H9 (cell line): ENCODE data around the gene NID1. TPM values are rescaled to one million over a fixed set of nuclear protein-coding genes. Genes with fewer than 3 reads are reported as not detected.

Experiments used
- DNase-seq: peaks from one replicate; pipeline ENCODE4 v3.0.0-alpha.2; 2017
- H2AFZ ChIP-seq: one replicate; pipeline ENCODE4 v1.6.1; 2013; ENCODE audit warnings: mild to moderate bottlenecking, low read length, control low read depth, moderate library complexity
- H2AK5ac ChIP-seq: 2 replicates; pipeline ENCODE4 v1.6.1; 2013; ENCODE audit warnings: low read length, control low read depth, mixed read lengths; ENCODE audit not compliant: insufficient read length
- H2BK120ac ChIP-seq: one replicate; pipeline ENCODE4 v1.6.1; 2013; ENCODE audit warnings: low read depth, mild to moderate bottlenecking, low read length, control low read depth, inconsistent platforms; ENCODE audit not compliant: poor library complexity, severe bottlenecking
- H2BK12ac ChIP-seq: 2 replicates; pipeline ENCODE4 v1.6.1; 2013; ENCODE audit warnings: low read length, control low read depth, mixed read lengths, low read depth; ENCODE audit not compliant: insufficient read length
- H2BK15ac ChIP-seq: 2 replicates; pipeline ENCODE4 v1.6.1; 2013; ENCODE audit warnings: low read depth, low read length, control low read depth
- H2BK20ac ChIP-seq: one replicate; pipeline ENCODE4 v1.6.1; 2013; ENCODE audit warnings: low read depth, mild to moderate bottlenecking, low read length, control low read depth, inconsistent platforms; ENCODE audit not compliant: poor library complexity, severe bottlenecking
- H2BK5ac ChIP-seq: 2 replicates; pipeline ENCODE4 v1.6.1; 2013; ENCODE audit warnings: low read length, control low read depth, mixed read lengths; ENCODE audit not compliant: insufficient read length
- H3K14ac ChIP-seq: 2 replicates; pipeline ENCODE4 v1.6.1; 2013; ENCODE audit warnings: low read length, control low read depth; ENCODE audit not compliant: insufficient read depth
- H3K18ac ChIP-seq: 2 replicates; pipeline ENCODE4 v1.6.1; 2013; ENCODE audit warnings: low read depth, mild to moderate bottlenecking, mixed read lengths, low read length, control low read depth; ENCODE audit not compliant: insufficient read length
- H3K23ac ChIP-seq: 2 replicates; pipeline ENCODE4 v1.6.1; 2013; ENCODE audit warnings: low read length, control low read depth, mixed read lengths, low read depth; ENCODE audit not compliant: insufficient read length
- H3K23me2 ChIP-seq: 2 replicates; pipeline ENCODE4 v1.6.1; 2013; ENCODE audit warnings: low read depth, mild to moderate bottlenecking, mixed read lengths, low read length, control low read depth; ENCODE audit not compliant: insufficient read length, poor library complexity, severe bottlenecking
- H3K27ac ChIP-seq: 2 replicates; pipeline ENCODE4 v1.5.1; 2013; ENCODE audit warnings: low read length, control low read depth, mixed read lengths, low read depth; ENCODE audit not compliant: insufficient read length
- H3K27me3 ChIP-seq: 2 replicates; pipeline ENCODE4 v1.6.1; 2013; ENCODE audit warnings: low read length, control low read depth, inconsistent platforms; ENCODE audit not compliant: insufficient read depth
- H3K4ac ChIP-seq: 2 replicates; pipeline ENCODE4 v1.6.1; 2013; ENCODE audit warnings: low read depth, mild to moderate bottlenecking, control low read depth, inconsistent platforms, low read length, moderate library complexity
- H3K4me1 ChIP-seq: 2 replicates; pipeline ENCODE4 v1.6.1; 2013; ENCODE audit warnings: low read length, control low read depth, inconsistent platforms; ENCODE audit not compliant: insufficient read depth
- H3K4me2 ChIP-seq: 2 replicates; pipeline ENCODE4 v1.6.1; 2013; ENCODE audit warnings: low read length, control low read depth, mixed read lengths; ENCODE audit not compliant: insufficient read length, insufficient read depth
- H3K56ac ChIP-seq: 2 replicates; pipeline ENCODE4 v1.6.1; 2013; ENCODE audit warnings: low read depth, mild to moderate bottlenecking, mixed read lengths, low read length, control low read depth; ENCODE audit not compliant: insufficient read length
- H3K79me1 ChIP-seq: 2 replicates; pipeline ENCODE4 v1.6.1; 2013; ENCODE audit warnings: low read depth, mild to moderate bottlenecking, moderate library complexity, low read length, control low read depth, inconsistent platforms; ENCODE audit not compliant: insufficient read depth, poor library complexity, severe bottlenecking
- H3K79me2 ChIP-seq: 2 replicates; pipeline ENCODE4 v1.6.1; 2013; ENCODE audit warnings: low read length, control low read depth, inconsistent platforms; ENCODE audit not compliant: insufficient read depth
- H3K9ac ChIP-seq: 2 replicates; pipeline ENCODE4 v1.6.1; 2013; ENCODE audit warnings: low read length, control low read depth, mixed read lengths; ENCODE audit not compliant: insufficient read length; ENCODE audit errors: extremely low read depth
- H3K9me3 ChIP-seq: one replicate; pipeline ENCODE4 v1.6.1; 2013; ENCODE audit warnings: low read depth, low read length, inconsistent platforms; ENCODE audit not compliant: control insufficient read depth
- H3T11ph ChIP-seq: one replicate; pipeline ENCODE4 v1.6.1; 2013; ENCODE audit warnings: mild to moderate bottlenecking, low read length, control low read depth, inconsistent platforms
- H4K20me1 ChIP-seq: one replicate; pipeline ENCODE4 v1.6.1; 2013; ENCODE audit not compliant: control insufficient read depth, insufficient read length, insufficient read depth
- H4K5ac ChIP-seq: 2 replicates; pipeline ENCODE4 v1.6.1; 2013; ENCODE audit warnings: low read depth, mild to moderate bottlenecking, mixed read lengths, low read length, control low read depth; ENCODE audit not compliant: insufficient read length
- H4K8ac ChIP-seq: replicated peaks from 2 replicates; pipeline ENCODE4 v1.6.1; 2013; ENCODE audit warnings: low read length, control low read depth, mixed read lengths, low read depth; ENCODE audit not compliant: insufficient read length
- H4K91ac ChIP-seq: 2 replicates; pipeline ENCODE4 v1.6.1; 2013; ENCODE audit warnings: low read depth, mild to moderate bottlenecking, moderate library complexity, mixed read lengths, low read length, control low read depth; ENCODE audit not compliant: insufficient read length
- H3K27ac Mint-ChIP-seq, 3 experiments: 2 replicates in 2 of 3; 3 replicates in 1 of 3; pipeline ENCODE4 v1.8.0; 2020 to 2021; ENCODE audit warnings: mixed read lengths in 3 of 3, mild to moderate bottlenecking in 1 of 3, moderate library complexity in 1 of 3
- H3K27me3 Mint-ChIP-seq: 2 replicates; pipeline ENCODE4 v1.8.0; 2021; ENCODE audit warnings: low read depth, mild to moderate bottlenecking, moderate library complexity, mixed read lengths
- H3K36me3 Mint-ChIP-seq, 3 experiments: 2 replicates in 2 of 3; 3 replicates in 1 of 3; pipeline ENCODE4 v1.8.0; 2020 to 2021; ENCODE audit warnings: low read depth in 3 of 3, mixed read lengths in 3 of 3; ENCODE audit not compliant: insufficient read depth in 1 of 3
- H3K4me1 Mint-ChIP-seq, 2 experiments: 2 replicates each; pipeline ENCODE4 v1.8.0; 2020; ENCODE audit warnings: mixed read lengths in 2 of 2
- H3K4me3 Mint-ChIP-seq, 2 experiments: 2 replicates in 1 of 2; 3 replicates in 1 of 2; pipeline ENCODE4 v1.8.0; 2020 to 2021; ENCODE audit warnings: mild to moderate bottlenecking in 2 of 2, mixed read lengths in 2 of 2, moderate library complexity in 1 of 2
- H3K9me3 Mint-ChIP-seq, 2 experiments: 2 replicates in 1 of 2; 3 replicates in 1 of 2; pipeline ENCODE4 v1.8.0; 2020; ENCODE audit warnings: mild to moderate bottlenecking in 2 of 2, mixed read lengths in 2 of 2, moderate library complexity in 1 of 2
- CTCF ChIP-seq: fragments of 200-600 bp; sonication (generic); conservative IDR thresholded peaks from 3 replicates; pipeline ENCODE4 v1.8.0; 2021; ENCODE audit warnings: antibody characterized with exemption, mild to moderate bottlenecking
- WGBS: extraction: QIAGEN DNeasy Blood & Tissue Kit; methylation state at CpG from one replicate; pipeline ENCODE4 v1.1.7; 2013; ENCODE audit warnings: missing lambda C conversion rate, low lambda C conversion rate, mixed read lengths; ENCODE audit not compliant: insufficient read length; ENCODE audit errors: extremely low coverage; 5-methylcytosine and 5-hydroxymethylcytosine counted together
- total RNA-seq: library from RNA; stranded (reverse); gene quantifications from 2 replicates; pipeline ENCODE4 v1.2.1, GENCODE V29; 2021

The NID1 gene
- total RNA-seq, 1 experiment from 2014 or later: 28.5 TPM

DNA sequence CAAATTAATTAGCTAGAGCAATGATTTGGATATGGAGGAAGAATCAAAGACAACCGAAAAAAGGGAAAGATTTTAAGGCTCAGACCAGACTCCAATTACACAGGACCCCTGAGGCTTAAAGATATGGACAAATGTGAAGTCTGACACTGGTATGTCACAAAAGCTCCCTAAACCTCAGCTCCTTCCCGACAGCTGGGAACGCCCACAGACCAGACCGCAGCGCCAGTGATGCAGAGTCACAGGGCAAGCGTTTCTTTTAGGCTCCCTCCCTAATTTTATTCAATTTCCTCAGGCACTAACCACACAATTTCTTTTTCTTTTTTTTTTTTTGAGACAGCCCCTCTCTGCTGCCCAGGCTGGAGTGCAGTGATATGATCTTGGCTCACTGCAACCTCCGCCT is 40.2 kb downstream of the NID1 start:
- Histone ChIP-seq H3K9me3 (no peaks in the 10 kb centered on the region), H3K18ac (no peak overlapping the region), H2BK5ac (no peak overlapping the region), H2AK5ac (no peak overlapping the region), H4K5ac (no peak overlapping the region), H4K20me1 (no peaks in the 10 kb centered on the region), H3T11ph (no peak overlapping the region), H3K4me1 (no peaks in the 10 kb centered on the region), H3K4me2 (no peak overlapping the region), H3K27ac (no peak overlapping the region), H3K27me3 (no peaks in the 10 kb centered on the region), H4K8ac (no peak overlapping the region), H3K23ac (no peak overlapping the region), H3K79me1 (no peaks in the 10 kb centered on the region), H3K56ac (no peak overlapping the region), H2BK12ac (no peak overlapping the region), H3K79me2 (no peaks in the 10 kb centered on the region), H3K23me2 (no peaks in the 10 kb centered on the region), H3K4ac (no peak overlapping the region), H2AFZ (no peak overlapping the region), H2BK20ac (no peak overlapping the region), H3K14ac (no peak overlapping the region), H2BK15ac (no peak overlapping the region), H3K9ac (no peak overlapping the region), H4K91ac (no peak overlapping the region), H2BK120ac (no peak overlapping the region)
- no peak overlapping the region for H3K27ac Mint-ChIP-seq
- H3K36me3 Mint-ChIP-seq: peaks cover 0 to 17% (median 0%) of the 10 kb centered on the region in 3 experiments; a peak in 2 of 7 replicates
- no peak for TF ChIP-seq CTCF
- H3K9me3 Mint-ChIP-seq: no peaks in the 10 kb centered on the region
- H3K4me3 Mint-ChIP-seq: no peak overlapping the region
- no peak for DNase-seq
- no peaks in the 10 kb centered on the region for H3K27me3 Mint-ChIP-seq
- no CpG with 5 or more reads among the region's 7 CpGs for WGBS
- H3K4me1 Mint-ChIP-seq: no peaks in the 10 kb centered on the region
